ENCODE data around the gene TERT. TPM values are rescaled to one million over a fixed set of nuclear protein-coding genes. Genes with fewer than 3 reads are reported as not detected.

Gene TERT
- total RNA-seq, 1 donor from 2014 or later, result not detected

GRCh38 chr5:1322955-1323802, 28.3 kb upstream of the TERT start:
- Histone ChIP-seq H3K27ac (no peak overlapping the region), H3K36me3 (peaks cover 72 to 74% of the 10 kb centered on the region in 2 donors), H3K4me1 (no peaks in the 10 kb centered on the region), H3K4me3 (no peak overlapping the region), H3K9me3 (no peaks in the 10 kb centered on the region), H3K27me3 (no peaks in the 10 kb centered on the region)
- no peak for TF ChIP-seq CTCF (IDR thresholded peaks at IDR 0.05)
- DNase-seq (ENCODE audit: low spot score in 2 of 2), result peak in 1 of 2 donors; percentile 52
- intact Hi-C loops (cut with DNase I), result no loop called here

- H3K9me3 ChIP-seq, result no peaks in the 10 kb centered on the region
- H3K27ac ChIP-seq, result no peak overlapping the region
- no peaks in the 10 kb centered on the region for H3K27me3 ChIP-seq
- H3K4me3 ChIP-seq, result no peak overlapping the region
- no peaks in the 10 kb centered on the region for H3K4me1 ChIP-seq
- peaks cover 79% of the 10 kb centered on the region in 2 donors for H3K36me3 ChIP-seq
- peak in 1 of 2 donors; percentile 54 for DNase-seq (ENCODE audit: low spot score in 2 of 2)
- intact Hi-C loops (cut with DNase I), result no loop called here
- no peak for TF ChIP-seq CTCF (IDR thresholded peaks at IDR 0.05)
Observed at GRCh38 chr5:1322036-1322900, 27.4 kb upstream of the TERT start.

GRCh38 chr5:1321576-1321975, 26.7 kb upstream of the TERT start:
- peak in 1 of 2 donors; percentile 56 for DNase-seq (ENCODE audit: low spot score in 2 of 2)
- intact Hi-C loops (cut with DNase I), result no loop called here
- H3K4me1 ChIP-seq, result no peaks in the 10 kb centered on the region
- H3K36me3 ChIP-seq, result peaks cover 79 to 84% of the 10 kb centered on the region in 2 donors
- H3K4me3 ChIP-seq, result no peak overlapping the region
- TF ChIP-seq CTCF (IDR thresholded peaks at IDR 0.05), result no peak
- H3K9me3 ChIP-seq, result no peaks in the 10 kb centered on the region
- no peak overlapping the region for H3K27ac ChIP-seq
- H3K27me3 ChIP-seq, result no peaks in the 10 kb centered on the region

GRCh38 chr5:1320436-1321344, 25.8 kb upstream of the TERT start:
- Histone ChIP-seq H3K27me3 (no peaks in the 10 kb centered on the region), H3K27ac (no peak overlapping the region), H3K4me3 (no peak overlapping the region), H3K9me3 (no peaks in the 10 kb centered on the region), H3K4me1 (no peaks in the 10 kb centered on the region), H3K36me3 (peaks cover 79 to 84% of the 10 kb centered on the region in 2 donors)
- no peak for TF ChIP-seq CTCF (IDR thresholded peaks at IDR 0.05)
- peak in 1 of 2 donors; percentile 57 for DNase-seq (ENCODE audit: low spot score in 2 of 2)
- intact Hi-C loops (cut with DNase I), result no loop called here
